ENCODE measurements around the gene BRPF3.

GRCh38 chr6:36147294-36147693, 49.2 kb upstream of the BRPF3 start:
- no peak for TF ChIP-seq CTCF (IDR thresholded peaks at IDR 0.05)
- no peak for TF ChIP-seq POLR2A (IDR thresholded peaks at IDR 0.05)
